Measurements from ENCODE around the gene TGFBR3. TPM values are rescaled to one million over a fixed set of nuclear protein-coding genes. Genes with fewer than 3 reads are reported as not detected.
A peak's percentile ranks its signal among the peaks of the same experiment; 100 is the strongest.

TGFBR3 gene
- total and polyA plus RNA-seq, 8 donors, result 4.2 to 689 (median 71.5) TPM

- intact Hi-C loops (cut with DNase I; ENCODE audit: low total_unique reads), result no loop called here
- no peak for DNase-seq
- WGBS, 5 donors, result 40 to 63% (median 51%) methylated on average over 3 of the region's 3 CpGs
- Histone ChIP-seq H3K4me1 (peaks cover 4 to 22% (median 13%) of the 10 kb centered on the region in 4 donors), H3K27me3 (peaks cover 0 to 3% (median 0%) of the 10 kb centered on the region in 3 donors), H3K27ac (peak overlapping the region in 3 of 5 donors; percentile 23 to 57 (median 42)), H3K4me3 (no peak overlapping the region), H3K9me3 (no peaks in the 10 kb centered on the region), H3K36me3 (no peaks in the 10 kb centered on the region)
- TF ChIP-seq POLR2AphosphoS5 (IDR thresholded peaks at IDR 0.05) (peak in 2 of 3 donors; percentile 13 to 24), CTCF (IDR thresholded peaks at IDR 0.05) (no peak), POLR2A (IDR thresholded peaks at IDR 0.05) (no peak)
Observed at GRCh38 chr1:91891454-91891853, 5.5 kb upstream of the TGFBR3 start.

GRCh38 chr1:91889717-91890459 is 3.9 kb upstream of the TGFBR3 start:
- peaks cover 7 to 33% (median 26%) of the 10 kb centered on the region in 4 donors for H3K4me1 ChIP-seq
- WGBS, 5 donors, result 70 to 82% (median 74%) methylated on average over 5 of the region's 5 CpGs
- DNase-seq, result peak in 1 of 2 donors; percentile 41
- H3K27me3 ChIP-seq, result peaks cover 0 to 19% (median 4%) of the 10 kb centered on the region in 3 donors
- peak overlapping the region in 1 of 5 donors; percentile 27 for H3K27ac ChIP-seq
- H3K36me3 ChIP-seq, result no peaks in the 10 kb centered on the region
- TF ChIP-seq CTCF (IDR thresholded peaks at IDR 0.05) (no peak), POLR2AphosphoS5 (IDR thresholded peaks at IDR 0.05) (peak in 2 of 3 donors; percentile 10 to 37)
- intact Hi-C loops (cut with DNase I; ENCODE audit: low total_unique reads), result no loop called here
- no peak overlapping the region for H3K4me3 ChIP-seq
- H3K9me3 ChIP-seq, result no peaks in the 10 kb centered on the region

- DNase-seq, result peak; percentile 26 to 71
- H3K4me3 ChIP-seq, result peak overlapping the region; percentile 68 to 94 (median 92)
- no peaks in the 10 kb centered on the region for H3K9me3 ChIP-seq
- H3K27me3 ChIP-seq, result peaks cover 0 to 33% (median 4%) of the 10 kb centered on the region in 3 donors
- 0 to 4% (median 1%) methylated on average over 5 to 42 of the region's 42 CpGs for WGBS, 5 donors
- TF ChIP-seq CTCF (IDR thresholded peaks at IDR 0.05), result no peak
- TF ChIP-seq EP300 (IDR thresholded peaks at IDR 0.05), result no peak
- no peak for TF ChIP-seq POLR2AphosphoS5 (IDR thresholded peaks at IDR 0.05)
- TF ChIP-seq POLR2A (IDR thresholded peaks at IDR 0.05), result no peak
- H3K27ac ChIP-seq, result peak overlapping the region; percentile 85 to 93 (median 92)
- no peaks in the 10 kb centered on the region for H3K36me3 ChIP-seq
- peaks cover 12 to 65% (median 46%) of the 10 kb centered on the region in 4 donors for H3K4me1 ChIP-seq
- intact Hi-C loops (cut with DNase I; ENCODE audit: low total_unique reads), result no loop called here
Observed at GRCh38 chr1:91885213-91885715, 687 bp downstream of the TGFBR3 start.

GRCh38 chr1:91884459-91885212 is 1.3 kb downstream of the TGFBR3 start:
- Histone ChIP-seq H3K27ac (peak overlapping the region; percentile 14 to 93 (median 91)), H3K9me3 (no peaks in the 10 kb centered on the region), H3K4me1 (peaks cover 16 to 65% (median 47%) of the 10 kb centered on the region in 4 donors), H3K4me3 (peak overlapping the region; percentile 68 to 94 (median 92)), H3K36me3 (no peaks in the 10 kb centered on the region), H3K27me3 (peaks cover 0 to 33% (median 4%) of the 10 kb centered on the region in 3 donors)
- DNase-seq, result peak; percentile 27 to 56
- WGBS, 5 donors, result 7 to 13% (median 9%) methylated on average over 22 of the region's 22 CpGs
- TF ChIP-seq CTCF (IDR thresholded peaks at IDR 0.05) (no peak), EP300 (IDR thresholded peaks at IDR 0.05) (no peak), POLR2AphosphoS5 (IDR thresholded peaks at IDR 0.05) (no peak), POLR2A (IDR thresholded peaks at IDR 0.05) (no peak)
- intact Hi-C loops (cut with DNase I; ENCODE audit: low total_unique reads), result no loop called here

Data from stomach (tissue), 9 donors.